ENCODE data around the gene RPP38.
A peak's percentile ranks its signal among the peaks of the same experiment; 100 is the strongest.

The RPP38 gene

GRCh38 chr10:15097011-15097812 is at the start of gene RPP38:
RPP38 (plus strand) TSS chr10:15097355; CDS start chr10:15103315, 5,960 bp downstream.
- H3K4me3 ChIP-seq: peak within 1 kb of the TSS; percentile 83
- TF ChIP-seq CTCF (IDR thresholded peaks at IDR 0.05): no peak
- H3K27ac ChIP-seq: peak within 1 kb of the TSS; percentile 91
- peak; percentile 98 for DNase-seq (ENCODE audit: low spot score)

- Histone ChIP-seq H3K27ac (no peak overlapping the region), H3K4me3 (no peak overlapping the region)
- TF ChIP-seq CTCF (IDR thresholded peaks at IDR 0.05): no peak
- DNase-seq (ENCODE audit: low spot score): no peak
Measured at GRCh38 chr10:15049533-15049932, 47.6 kb upstream of the RPP38 start.

GRCh38 chr10:15052121-15052520 is 45.0 kb upstream of the RPP38 start:
- H3K4me3 ChIP-seq: no peak overlapping the region
- no peak for DNase-seq (ENCODE audit: low spot score)
- no peak for TF ChIP-seq CTCF (IDR thresholded peaks at IDR 0.05)
- H3K27ac ChIP-seq: no peak overlapping the region

- TF ChIP-seq CTCF (IDR thresholded peaks at IDR 0.05): no peak
- Histone ChIP-seq H3K27ac (no peak overlapping the region), H3K4me3 (no peak overlapping the region)
- DNase-seq (ENCODE audit: low spot score): no peak
Measured at GRCh38 chr10:15053061-15053460, 44.1 kb upstream of the RPP38 start.

- no peak for TF ChIP-seq CTCF (IDR thresholded peaks at IDR 0.05)
- Histone ChIP-seq H3K4me3 (no peak overlapping the region), H3K27ac (no peak overlapping the region)
- no peak for DNase-seq (ENCODE audit: low spot score)
Measured at GRCh38 chr10:15058689-15059088, 38.5 kb upstream of the RPP38 start.

GRCh38 chr10:15059914-15060313 is 37.2 kb upstream of the RPP38 start:
- no peak overlapping the region for H3K27ac ChIP-seq
- TF ChIP-seq CTCF (IDR thresholded peaks at IDR 0.05): no peak
- no peak overlapping the region for H3K4me3 ChIP-seq
- no peak for DNase-seq (ENCODE audit: low spot score)

- DNase-seq (ENCODE audit: low spot score): no peak
- H3K27ac ChIP-seq: no peak overlapping the region
- no peak overlapping the region for H3K4me3 ChIP-seq
- no peak for TF ChIP-seq CTCF (IDR thresholded peaks at IDR 0.05)
Measured at GRCh38 chr10:15060638-15061037, 36.5 kb upstream of the RPP38 start.
